Stimulated activated CD4-positive, alpha-beta T cell treated with anti-CD3 and anti-CD28 coated beads, Interleukin-12 subunit alpha, Interleukin-12 subunit beta, amount 100 ng/mL, for 4 hours (primary cell): ENCODE data around the gene ULBP2.
"Not testable (repeated sequence)": the region's sequence is repeated elsewhere in the genome, so short reads cannot be mapped to it uniquely, and the experiment has no call there.

ENCODE experiments used
- DNase-seq: peaks from one replicate; pipeline ENCODE4 v3.0.0-alpha.2; 2020

The ULBP2 gene

GRCh38 chr6:149974825-149975224 lies 33.0 kb downstream of the ULBP2 start:
- DNase-seq: no peak

- no peak for DNase-seq
Measured at GRCh38 chr6:149975400-149975799, 33.6 kb downstream of the ULBP2 start.

DNA sequence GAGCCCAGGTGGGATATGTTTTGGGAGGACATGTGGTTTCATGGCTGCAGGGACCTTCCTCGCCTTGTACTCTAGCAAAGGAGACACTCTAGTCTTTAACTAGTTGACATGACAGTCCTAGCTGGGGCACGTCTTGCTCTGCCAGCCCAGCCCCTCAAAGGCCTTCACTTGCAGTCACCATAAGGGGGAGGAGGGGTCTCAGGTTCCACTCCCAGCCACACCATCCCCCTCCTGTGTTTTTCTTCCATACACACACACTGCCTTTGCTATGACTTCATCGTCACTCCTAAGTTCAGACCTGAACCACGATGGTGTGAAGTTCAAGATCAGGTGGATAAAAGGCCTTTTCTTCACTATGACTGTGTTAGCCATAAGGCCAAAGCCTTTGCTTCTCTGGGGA lies 35.4 kb downstream of the ULBP2 start:
- no peak for DNase-seq

- no peak for DNase-seq
Measured at GRCh38 chr6:149978610-149979009, 36.8 kb downstream of the ULBP2 start.

DNA sequence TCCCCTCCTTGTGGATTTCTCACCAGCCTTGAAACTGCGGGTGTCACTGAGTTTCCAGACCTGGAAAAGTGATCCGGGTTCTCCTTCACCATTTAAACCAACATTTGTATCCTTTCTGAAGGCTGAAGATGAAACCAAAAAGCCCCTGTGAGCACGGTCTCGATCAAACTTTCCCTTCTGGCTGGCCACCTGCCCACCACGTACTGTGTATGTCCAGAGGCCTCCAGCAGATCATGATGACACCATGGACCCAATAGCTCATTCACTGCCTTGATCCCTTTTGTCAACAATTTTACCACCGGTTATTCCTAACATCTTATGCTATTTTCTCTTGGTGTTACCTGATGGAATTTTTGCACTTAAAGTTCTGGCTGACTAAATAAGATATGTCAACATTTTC lies 37.5 kb downstream of the ULBP2 start:
- DNase-seq: no peak

DNA sequence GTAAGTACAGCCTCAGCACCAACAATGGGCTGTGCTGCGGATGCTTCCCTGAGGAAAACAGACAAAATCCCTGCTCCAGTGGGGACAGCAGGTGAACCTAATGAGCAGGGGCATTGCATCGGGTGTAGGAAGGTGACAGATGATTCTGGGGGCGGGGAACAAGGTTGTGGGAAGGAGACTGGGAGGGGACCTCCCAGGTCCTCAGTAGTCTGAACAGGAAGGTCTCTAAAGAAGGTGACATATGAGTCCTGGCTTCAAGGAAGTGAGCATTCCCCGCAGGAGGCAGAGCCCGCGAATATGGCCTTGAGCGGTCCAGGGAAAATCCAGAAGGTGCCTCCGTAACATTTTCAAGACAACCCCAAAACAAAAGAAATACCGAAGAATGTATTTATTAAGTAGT lies 41.3 kb downstream of the ULBP2 start:
- no peak for DNase-seq

GRCh38 chr6:149984773-149985172 lies 43.0 kb downstream of the ULBP2 start:
- no peak for DNase-seq

DNA sequence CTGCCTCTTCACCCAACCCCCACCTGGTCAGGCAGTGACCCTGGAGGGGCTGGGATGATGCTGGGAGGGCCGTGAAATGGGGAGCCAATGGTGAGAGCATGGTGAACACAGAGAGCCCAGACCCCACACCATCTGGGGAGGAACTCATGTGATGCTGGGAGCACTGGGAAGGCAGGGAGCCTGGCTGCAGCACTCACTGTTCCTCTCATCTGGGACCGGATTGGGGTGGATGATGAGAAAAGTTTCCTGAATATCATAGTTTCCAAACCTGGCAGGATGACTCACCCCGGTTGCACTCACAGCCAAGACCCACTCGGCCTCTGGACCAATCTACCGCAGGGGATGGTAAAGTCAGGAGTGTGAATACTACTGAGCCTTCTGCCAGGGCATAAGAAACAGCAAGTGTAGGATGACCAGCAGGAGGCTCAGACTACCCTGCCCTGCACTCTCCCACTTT lies 43.7 kb downstream of the ULBP2 start:
- DNase-seq: no peak

DNA sequence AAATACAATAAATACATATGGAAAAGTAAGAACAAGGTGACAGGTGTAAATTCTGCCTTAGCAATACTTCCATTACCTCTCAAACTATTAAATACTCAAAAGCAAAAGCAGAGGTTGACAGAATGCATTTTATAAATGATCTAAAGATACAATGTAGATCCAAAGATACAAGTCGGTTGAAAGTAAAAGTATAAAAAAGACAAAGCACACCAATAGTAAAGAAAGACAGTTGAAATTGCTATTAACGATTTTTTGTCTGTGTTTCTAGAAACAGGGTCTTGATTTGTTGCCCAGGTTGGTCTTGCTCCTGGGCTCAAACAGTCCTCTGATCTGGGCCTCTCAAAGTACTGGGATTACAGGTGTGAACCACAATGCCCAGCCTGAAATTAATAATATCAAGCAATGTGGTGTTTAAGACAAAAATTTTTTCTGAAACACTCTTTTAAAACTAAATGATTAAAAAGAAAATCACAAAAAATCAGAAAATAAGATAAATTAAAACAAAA lies 45.8 kb downstream of the ULBP2 start:
- no peak for DNase-seq

- DNase-seq: no peak
Measured at GRCh38 chr6:149988550-149989346, 46.9 kb downstream of the ULBP2 start.

DNA sequence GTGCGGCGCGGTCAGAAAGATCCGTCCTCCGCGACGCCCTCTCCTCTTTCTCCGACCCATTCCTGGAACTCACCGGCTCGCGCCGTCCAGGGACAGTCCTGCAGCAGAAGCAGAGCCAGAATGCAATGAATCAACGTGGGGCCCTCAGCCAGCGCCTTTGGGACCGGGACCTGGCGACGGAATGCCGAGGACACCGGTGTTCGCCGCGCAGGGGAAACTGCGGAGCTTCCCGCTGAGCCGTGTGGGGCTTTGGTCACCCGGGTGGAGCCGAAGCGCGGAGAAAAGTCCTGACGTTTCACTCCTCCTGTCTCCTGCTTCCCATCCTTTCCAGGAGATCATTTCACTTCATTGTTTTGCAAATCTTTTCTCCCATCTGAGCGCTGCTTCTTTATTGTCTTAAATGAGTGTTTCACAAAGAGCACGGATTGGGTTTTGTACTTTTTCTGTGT lies 48.4 kb downstream of the ULBP2 start:
- DNase-seq: no peak

GRCh38 chr6:149990661-149991471 lies 49.1 kb downstream of the ULBP2 start:
- DNase-seq: no peak

DNA sequence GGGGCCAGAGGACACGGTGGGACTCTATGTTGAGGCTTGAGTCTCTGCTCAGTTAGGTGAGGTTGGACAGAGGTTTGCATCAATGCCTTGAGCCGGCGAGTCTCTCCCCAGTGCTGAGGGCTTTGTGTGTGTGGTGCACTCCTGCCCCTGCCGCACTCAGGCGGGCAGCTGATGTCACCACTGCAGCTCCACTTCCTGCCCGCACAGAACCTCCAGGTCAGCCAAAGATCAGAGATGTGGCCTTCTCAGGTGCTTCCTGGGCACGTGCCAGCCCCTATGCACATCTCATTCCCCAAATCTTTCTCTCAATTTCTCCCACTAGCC lies 49.6 kb downstream of the ULBP2 start:
- DNase-seq: not testable (repeated sequence)

DNA sequence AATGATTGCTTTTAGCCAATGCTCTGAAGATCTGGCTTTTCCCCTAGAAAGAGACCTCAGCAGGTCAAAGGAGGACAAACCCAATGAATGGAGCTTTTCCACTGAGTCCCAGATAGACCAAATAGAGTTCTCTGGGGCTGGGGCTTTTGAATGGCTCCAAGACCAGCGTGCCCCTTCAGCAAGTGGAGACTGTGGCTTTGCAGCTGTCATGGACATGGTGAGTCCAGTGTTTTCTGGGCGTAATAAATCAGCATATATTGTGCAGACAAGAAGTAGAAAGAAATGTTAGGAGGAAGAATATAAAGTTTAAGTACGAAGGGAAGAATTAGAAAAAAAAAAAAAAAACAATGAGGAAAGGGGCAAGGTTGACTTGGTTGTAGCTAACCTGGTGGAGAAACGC lies 50.0 kb downstream of the ULBP2 start:
- DNase-seq: no peak

- no peak for DNase-seq
Measured at GRCh38 chr6:149995235-149995750, 53.5 kb downstream of the ULBP2 start.

- no peak for DNase-seq
Measured at GRCh38 chr6:149995971-149996370, 54.2 kb downstream of the ULBP2 start.
